ENCODE measurements around the gene SHISA7.

The SHISA7 gene

GRCh38 chr19:55464039-55464661 lies 21.1 kb upstream of the SHISA7 start:
- DNase-seq (ENCODE audit: low read depth in 1 of 2, low spot score in 1 of 2), result no peak

- no peak for DNase-seq (ENCODE audit: low read depth in 1 of 2, low spot score in 1 of 2)
These were observed 20.5 kb upstream of the SHISA7 start for GRCh38 chr19:55463583-55464031.

GRCh38 chr19:55462722-55463121 lies 19.6 kb upstream of the SHISA7 start:
- DNase-seq (ENCODE audit: low read depth in 1 of 2, low spot score in 1 of 2), result no peak

DNA sequence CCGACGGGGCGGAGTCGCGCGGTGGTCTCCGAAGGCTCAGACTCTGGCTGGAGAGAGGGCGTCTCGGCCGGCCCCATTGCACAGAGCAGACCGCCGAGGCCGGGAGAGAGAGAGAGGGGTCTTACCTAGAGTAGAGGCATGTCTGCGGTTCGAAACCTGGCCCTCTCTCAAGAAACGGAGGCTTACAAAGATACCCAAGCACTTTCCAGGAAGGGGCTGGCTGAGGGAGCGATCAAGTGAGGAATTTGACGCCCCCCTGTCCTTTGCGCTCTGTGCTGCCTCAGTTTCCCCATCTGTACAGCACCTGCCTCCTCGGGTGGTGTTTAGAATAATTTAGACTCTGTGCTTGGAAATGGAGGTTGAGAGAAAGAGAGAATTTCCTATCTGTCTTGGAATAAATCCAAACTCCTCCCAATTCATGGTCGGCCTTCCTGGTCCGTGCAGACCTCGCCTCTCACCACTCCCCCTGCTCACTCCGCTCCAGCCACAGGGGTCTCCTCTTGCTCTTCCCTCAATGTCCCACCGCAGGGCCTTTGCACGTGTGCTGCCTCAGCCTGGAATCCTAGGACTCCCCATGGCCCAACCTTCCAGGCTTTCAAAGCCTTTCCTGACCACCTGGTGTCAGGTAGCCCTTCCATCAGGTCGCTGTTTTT lies 19.0 kb upstream of the SHISA7 start:
- DNase-seq (ENCODE audit: low read depth in 1 of 2, low spot score in 1 of 2), result no peak

DNA sequence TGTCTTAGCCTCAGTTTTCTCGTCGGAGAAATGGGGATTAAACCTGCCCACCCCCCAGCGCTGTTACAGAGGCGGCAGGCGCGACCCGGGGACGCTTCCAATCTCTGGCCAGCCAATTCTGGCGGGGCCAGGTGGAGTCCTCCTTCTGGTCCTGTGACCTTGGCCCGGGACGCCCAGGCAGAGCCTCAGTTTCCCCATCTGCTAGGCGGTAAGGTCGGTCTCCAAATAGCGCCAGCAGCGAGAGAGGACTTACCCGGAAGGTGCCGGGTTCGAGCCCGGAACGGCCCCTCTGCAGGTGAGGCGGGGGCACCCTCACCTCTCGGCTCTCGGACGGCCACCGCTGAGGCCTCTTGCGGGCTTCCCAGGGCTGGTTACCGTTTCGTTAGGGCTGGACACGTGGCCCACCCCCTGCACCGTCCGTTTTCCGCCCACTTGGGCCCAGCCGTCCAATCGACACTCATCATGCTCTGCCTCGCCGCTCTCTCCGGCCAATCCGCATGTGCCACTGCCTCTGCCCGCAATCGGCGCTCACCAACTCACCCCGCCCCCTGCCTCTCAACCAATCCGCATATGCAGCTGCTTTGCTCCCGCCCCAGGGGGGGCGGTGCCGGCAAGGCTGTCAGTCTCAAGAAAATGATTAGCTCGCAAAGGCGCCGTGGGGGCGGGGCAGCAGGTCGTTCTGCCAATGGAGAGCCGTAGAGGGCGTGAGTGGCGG lies 18.3 kb upstream of the SHISA7 start, which contains the start of gene ISOC2:
TSS of gene ISOC2 (minus strand) at position 384 of the 715 bp plus-strand sequence. CDS start 5,156 bp downstream, outside the sequence.
- DNase-seq (ENCODE audit: low read depth in 1 of 2, low spot score in 1 of 2), result peak; percentile 99 to 100

GRCh38 chr19:55460670-55461258 lies 17.7 kb upstream of the SHISA7 start:
- no peak for DNase-seq (ENCODE audit: low read depth in 1 of 2, low spot score in 1 of 2)

- DNase-seq (ENCODE audit: low read depth in 1 of 2, low spot score in 1 of 2), result no peak
These were observed 17.0 kb upstream of the SHISA7 start for GRCh38 chr19:55459950-55460657.

DNA sequence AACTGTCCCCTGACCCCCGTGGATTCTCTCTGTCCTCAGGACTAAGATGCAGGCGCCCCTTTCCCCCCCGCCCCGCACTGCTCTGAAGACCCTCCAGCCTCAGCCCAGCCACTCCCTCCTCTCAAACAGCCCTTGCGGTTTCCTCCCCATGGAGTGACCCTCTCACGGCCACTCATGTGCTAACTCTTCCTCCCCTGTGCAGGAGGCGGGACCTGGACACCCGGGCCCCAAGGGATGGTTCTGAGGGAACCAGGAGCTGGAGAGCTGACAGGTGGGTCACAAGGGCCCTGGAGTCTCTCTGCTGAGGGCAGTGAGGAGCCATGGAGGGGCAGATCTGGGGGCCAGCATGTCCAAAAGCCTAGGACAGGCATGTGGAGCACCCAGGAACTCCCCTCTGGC lies 16.4 kb upstream of the SHISA7 start:
- no peak for DNase-seq (ENCODE audit: low read depth in 1 of 2, low spot score in 1 of 2)

DNA sequence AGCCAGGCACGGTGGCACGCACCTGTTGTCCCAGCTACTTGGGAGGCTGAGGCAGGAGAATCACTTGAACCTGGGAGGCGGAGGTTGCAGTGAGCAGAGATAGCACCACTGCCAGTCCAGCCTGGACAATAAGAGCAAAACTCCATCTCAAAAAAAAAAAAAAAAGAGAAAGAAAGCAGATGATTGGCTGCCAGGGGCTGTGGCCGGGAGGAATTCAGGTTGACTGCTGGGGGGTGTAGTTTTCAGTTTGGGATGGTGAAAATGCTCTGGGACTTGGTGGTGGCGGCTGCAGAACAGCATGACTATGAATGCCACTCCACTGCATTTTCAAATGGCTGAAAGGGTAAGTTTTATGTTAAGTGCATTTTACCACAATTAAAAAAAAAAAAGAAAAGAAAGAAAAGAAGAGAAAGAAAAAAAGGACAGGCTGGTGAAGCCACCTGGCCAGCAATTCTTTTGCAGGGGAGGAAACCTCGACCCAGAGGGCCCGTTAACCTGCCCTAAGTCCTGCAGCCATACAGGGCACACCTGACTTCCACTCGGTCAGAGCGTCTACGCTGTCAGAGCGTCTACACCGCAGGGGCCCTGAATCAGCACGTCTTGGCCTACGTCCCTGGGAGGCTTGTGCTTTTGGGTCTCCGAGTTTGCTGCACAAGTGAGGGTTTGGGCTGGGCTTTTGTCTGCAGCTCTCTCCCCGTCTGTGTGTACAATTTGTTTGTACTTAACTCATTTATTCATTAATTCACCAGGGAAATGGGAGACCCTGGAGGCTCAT lies 14.8 kb upstream of the SHISA7 start:
- DNase-seq (ENCODE audit: low read depth in 1 of 2, low spot score in 1 of 2), result no peak

DNA sequence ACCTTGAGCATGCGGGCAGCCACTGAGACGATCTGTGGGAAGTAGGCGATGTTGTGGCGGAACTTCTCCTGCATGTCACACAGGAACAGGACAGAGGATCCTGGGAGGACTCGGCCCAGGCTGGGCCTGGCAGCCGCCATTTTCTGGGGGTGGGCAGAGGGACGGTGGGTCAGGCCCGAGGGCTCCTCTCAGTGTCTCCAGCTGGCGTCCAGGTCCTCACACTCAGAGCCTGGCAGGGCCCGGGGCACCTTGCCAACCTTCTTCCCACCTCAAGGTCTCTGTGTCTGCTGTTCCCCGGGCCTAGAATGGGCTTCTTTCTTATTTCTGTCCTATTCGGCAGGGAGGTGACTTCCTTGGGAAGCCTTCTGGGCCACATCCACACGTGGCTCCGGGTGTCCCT lies 13.2 kb upstream of the SHISA7 start:
- no peak for DNase-seq (ENCODE audit: low read depth in 1 of 2, low spot score in 1 of 2)

DNA sequence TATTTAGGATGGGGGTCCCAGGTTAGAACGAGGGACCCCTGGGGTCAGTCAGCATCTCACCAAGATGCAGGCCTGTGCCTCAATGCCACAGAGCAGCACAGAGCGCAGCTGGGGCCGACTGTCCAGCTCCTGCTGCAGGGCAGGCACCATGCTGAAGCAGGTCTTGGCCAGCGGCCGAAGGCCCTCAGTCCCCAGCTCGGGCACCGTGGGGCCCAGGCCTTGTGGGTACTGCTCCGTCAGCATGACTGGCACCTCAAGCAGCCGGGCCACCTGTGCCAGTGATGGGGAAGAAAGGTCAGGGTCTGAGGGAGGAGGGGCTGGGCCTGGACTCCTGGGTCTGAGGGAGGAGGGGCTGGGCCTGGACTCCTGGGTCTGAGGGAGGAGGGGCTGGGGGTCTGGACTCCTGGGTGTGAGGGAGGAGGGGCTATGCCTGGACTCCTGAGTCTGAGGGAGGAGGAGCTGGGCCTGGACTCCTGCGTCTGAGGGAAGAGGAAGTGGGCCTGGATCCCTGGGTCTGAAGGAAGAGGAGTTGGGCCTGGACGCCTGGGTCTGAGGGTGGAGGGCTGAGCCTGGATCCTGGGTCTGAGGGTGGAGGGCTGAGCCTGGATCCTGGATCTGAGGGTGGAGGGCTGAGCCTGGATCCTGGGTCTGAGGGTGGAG lies 12.6 kb upstream of the SHISA7 start:
- no peak for DNase-seq (ENCODE audit: low read depth in 1 of 2, low spot score in 1 of 2)

DNA sequence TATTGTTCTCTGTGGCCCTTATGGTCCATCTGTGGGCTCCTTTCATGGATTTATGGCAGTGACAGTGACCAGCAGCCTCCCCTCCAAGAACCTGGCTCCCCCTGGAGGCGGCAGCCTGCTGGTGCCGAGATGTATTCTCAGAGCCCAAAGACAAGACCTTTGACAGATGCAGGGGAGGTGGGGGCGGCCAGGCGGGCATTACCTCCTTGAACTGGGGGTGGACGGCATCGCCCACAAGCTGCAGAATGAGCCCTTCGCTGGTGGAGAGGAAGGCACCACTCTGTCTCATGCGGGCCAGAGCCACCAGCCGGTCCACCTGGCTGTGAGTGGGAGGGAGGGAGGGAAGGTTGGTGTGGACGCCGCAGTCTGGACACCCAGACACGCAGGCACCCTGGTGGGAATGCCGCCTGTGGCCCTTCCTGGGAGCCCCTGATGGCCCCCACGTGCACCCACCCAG lies 11.7 kb upstream of the SHISA7 start:
- no peak for DNase-seq (ENCODE audit: low read depth in 1 of 2, low spot score in 1 of 2)

GRCh38 chr19:55453511-55454260 lies 10.6 kb upstream of the SHISA7 start:
- no peak for DNase-seq (ENCODE audit: low read depth in 1 of 2, low spot score in 1 of 2)

GRCh38 chr19:55452749-55453346 lies 9.7 kb upstream of the SHISA7 start:
- no peak for DNase-seq (ENCODE audit: low read depth in 1 of 2, low spot score in 1 of 2)

DNA sequence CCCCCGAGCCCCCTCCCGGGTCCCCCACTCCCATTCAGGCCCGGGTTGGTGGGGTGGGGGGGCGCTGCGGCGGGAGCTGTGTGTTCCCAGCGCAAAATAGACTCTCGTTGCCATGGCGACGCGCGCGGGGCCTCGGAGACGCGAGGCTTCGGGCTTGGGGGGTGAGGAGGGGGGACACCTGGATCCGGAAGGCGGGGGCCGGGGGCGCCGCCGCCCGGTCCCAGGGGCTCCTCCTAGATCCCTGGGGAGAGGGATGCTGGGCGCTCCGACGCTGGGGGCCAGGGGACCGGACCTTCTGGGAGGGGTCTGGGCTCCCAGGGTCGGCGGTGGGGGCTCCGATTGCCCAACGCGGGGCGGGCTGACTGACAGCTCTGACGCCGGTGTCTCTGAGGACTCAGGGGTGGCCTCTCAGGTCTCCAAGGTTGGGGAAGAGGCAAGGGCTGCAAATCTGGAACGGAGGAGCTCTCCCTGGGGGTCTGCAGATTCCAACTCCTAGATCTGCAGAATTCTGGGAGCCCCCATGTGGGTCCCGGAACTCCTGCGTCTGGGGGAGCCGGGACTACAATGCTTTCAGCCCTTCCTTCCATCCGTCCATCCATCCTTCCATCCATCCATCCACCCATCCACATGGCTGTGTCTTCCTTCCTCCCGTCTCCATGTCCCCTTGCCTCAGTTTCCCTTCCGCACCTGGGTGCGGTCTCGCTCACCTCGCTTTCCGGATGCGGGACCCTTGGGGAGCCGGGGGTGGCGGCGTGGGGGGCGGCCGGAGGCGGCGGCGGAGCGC lies 9.1 kb upstream of the SHISA7 start:
- no peak for DNase-seq (ENCODE audit: low read depth in 1 of 2, low spot score in 1 of 2)

GRCh38 chr19:55451163-55451964 lies 8.3 kb upstream of the SHISA7 start:
- DNase-seq (ENCODE audit: low read depth in 1 of 2, low spot score in 1 of 2), result no peak

GRCh38 chr19:55449469-55449868 lies 6.4 kb upstream of the SHISA7 start:
- no peak for DNase-seq (ENCODE audit: low read depth in 1 of 2, low spot score in 1 of 2)
